ENCODE data around the gene OR52E1. TPM values are rescaled to one million over a fixed set of nuclear protein-coding genes. Genes with fewer than 3 reads are reported as not detected.

OR52E1 gene
- total RNA-seq, 1 experiment from 2014 or later: not detected

DNA sequence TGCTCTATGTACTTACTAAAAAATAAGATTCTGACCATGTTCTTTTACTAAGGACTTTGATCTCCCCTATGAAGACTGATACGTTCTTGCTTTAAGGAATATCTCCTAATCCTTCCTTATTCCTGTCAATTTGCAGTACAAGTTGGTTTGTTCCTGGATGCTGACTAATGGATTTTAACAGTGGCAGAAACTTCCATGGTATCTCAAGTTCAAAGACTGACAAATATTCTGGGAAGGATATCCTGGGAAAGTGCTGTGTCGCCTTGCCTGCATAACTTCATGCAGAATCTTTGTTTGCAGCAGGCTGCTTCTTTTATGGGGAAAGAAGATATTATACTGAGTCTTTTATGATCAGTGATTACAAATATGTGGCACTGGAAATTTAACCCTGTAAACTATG, 31.4 kb upstream of the OR52E1 start:
- Histone ChIP-seq H3F3A (ENCODE audit: low read length, unreplicated experiment) (no peaks in the 10 kb centered on the region), H3K36me3 (ENCODE audit: low read depth, low read length) (no peaks in the 10 kb centered on the region), H3K9me3 (ENCODE audit: low read length) (no peaks in the 10 kb centered on the region), H3K9ac (ENCODE audit: low read length) (no peak overlapping the region), H3K79me2 (ENCODE audit: low read length) (no peaks in the 10 kb centered on the region), H4K20me1 (ENCODE audit: low read length) (no peaks in the 10 kb centered on the region), H3K4me1 (ENCODE audit: insufficient read depth, low read length) (no peaks in the 10 kb centered on the region), H2AFZ (ENCODE audit: low read length) (no peak overlapping the region), H3K27ac (ENCODE audit: low read length) (no peak overlapping the region), H3K4me2 (ENCODE audit: low read length) (no peak overlapping the region), H3K4me3 (ENCODE audit: low read length) (no peak overlapping the region), H3K9me2 (replicated peaks; ENCODE audit: low read length) (no peaks in the 10 kb centered on the region), H3K27me3 (ENCODE audit: low read length) (no peaks in the 10 kb centered on the region)
- ChIA-PET CTCF (no interaction called here), POLR2A (ENCODE audit: unreplicated experiment) (no interaction called here)
- no peak for ATAC-seq
- TF ChIP-seq, protein P1, sequence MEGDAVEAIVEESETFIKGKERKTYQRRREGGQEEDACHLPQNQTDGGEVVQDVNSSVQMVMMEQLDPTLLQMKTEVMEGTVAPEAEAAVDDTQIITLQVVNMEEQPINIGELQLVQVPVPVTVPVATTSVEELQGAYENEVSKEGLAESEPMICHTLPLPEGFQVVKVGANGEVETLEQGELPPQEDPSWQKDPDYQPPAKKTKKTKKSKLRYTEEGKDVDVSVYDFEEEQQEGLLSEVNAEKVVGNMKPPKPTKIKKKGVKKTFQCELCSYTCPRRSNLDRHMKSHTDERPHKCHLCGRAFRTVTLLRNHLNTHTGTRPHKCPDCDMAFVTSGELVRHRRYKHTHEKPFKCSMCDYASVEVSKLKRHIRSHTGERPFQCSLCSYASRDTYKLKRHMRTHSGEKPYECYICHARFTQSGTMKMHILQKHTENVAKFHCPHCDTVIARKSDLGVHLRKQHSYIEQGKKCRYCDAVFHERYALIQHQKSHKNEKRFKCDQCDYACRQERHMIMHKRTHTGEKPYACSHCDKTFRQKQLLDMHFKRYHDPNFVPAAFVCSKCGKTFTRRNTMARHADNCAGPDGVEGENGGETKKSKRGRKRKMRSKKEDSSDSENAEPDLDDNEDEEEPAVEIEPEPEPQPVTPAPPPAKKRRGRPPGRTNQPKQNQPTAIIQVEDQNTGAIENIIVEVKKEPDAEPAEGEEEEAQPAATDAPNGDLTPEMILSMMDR (conservative IDR thresholded peaks at IDR 0.05; ENCODE audit: low read depth, low read length): no peak
- TF ChIP-seq EZH2phosphoT487 (IDR thresholded peaks at IDR 0.05; ENCODE audit: borderline replicate concordance, low read length) (no peak), EZH2 (IDR thresholded peaks at IDR 0.05; ENCODE audit: low read length, unreplicated experiment) (no peak)
- DNase-seq: no peak
- intact Hi-C loops (cut with micrococcal nuclease): no loop called here
- BruUV-seq (replicated peaks): no TSS peak

DNA sequence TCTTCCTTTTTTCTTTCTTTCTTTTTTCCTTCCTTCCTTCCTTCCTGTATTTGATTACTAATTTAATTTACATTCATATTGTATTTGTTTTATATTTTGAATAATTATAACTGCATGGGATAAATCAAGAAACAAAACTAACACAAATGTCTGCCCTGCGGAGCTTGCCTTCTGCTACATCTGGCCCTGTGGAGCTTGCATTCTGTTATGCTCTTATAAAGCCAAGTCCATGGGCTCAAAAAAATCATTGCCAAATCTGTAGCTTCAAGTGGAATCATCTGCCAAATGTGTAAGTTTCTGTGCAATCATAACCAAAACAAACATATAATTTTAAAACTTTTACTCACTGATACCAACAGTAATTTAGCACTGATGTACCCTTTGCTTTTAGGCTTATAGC, 31.0 kb upstream of the OR52E1 start:
- H3K36me3 ChIP-seq (ENCODE audit: low read depth, low read length): no peaks in the 10 kb centered on the region
- no peak overlapping the region for H3K27ac ChIP-seq (ENCODE audit: low read length)
- TF ChIP-seq, protein P1 (conservative IDR thresholded peaks at IDR 0.05; ENCODE audit: low read depth, low read length): no peak
- TF ChIP-seq EZH2phosphoT487 (IDR thresholded peaks at IDR 0.05; ENCODE audit: borderline replicate concordance, low read length): no peak
- TF ChIP-seq EZH2 (IDR thresholded peaks at IDR 0.05; ENCODE audit: low read length, unreplicated experiment): no peak
- no peak overlapping the region for H2AFZ ChIP-seq (ENCODE audit: low read length)
- H3K4me3 ChIP-seq (ENCODE audit: low read length): no peak overlapping the region
- ATAC-seq: no peak
- no peaks in the 10 kb centered on the region for H3K79me2 ChIP-seq (ENCODE audit: low read length)
- intact Hi-C loops (cut with micrococcal nuclease): no loop called here
- BruUV-seq (replicated peaks): no TSS peak
- DNase-seq: no peak
- no peaks in the 10 kb centered on the region for H3K27me3 ChIP-seq (ENCODE audit: low read length)
- H3K9me3 ChIP-seq (ENCODE audit: low read length): no peaks in the 10 kb centered on the region
- no peaks in the 10 kb centered on the region for H3K4me1 ChIP-seq (ENCODE audit: insufficient read depth, low read length)
- H3K9ac ChIP-seq (ENCODE audit: low read length): no peak overlapping the region
- ChIA-PET CTCF (no interaction called here), POLR2A (ENCODE audit: unreplicated experiment) (no interaction called here)
- H3K9me2 ChIP-seq (replicated peaks; ENCODE audit: low read length): no peaks in the 10 kb centered on the region
- no peaks in the 10 kb centered on the region for H3F3A ChIP-seq (ENCODE audit: low read length, unreplicated experiment)
- H4K20me1 ChIP-seq (ENCODE audit: low read length): no peaks in the 10 kb centered on the region
- no peak overlapping the region for H3K4me2 ChIP-seq (ENCODE audit: low read length)

DNA sequence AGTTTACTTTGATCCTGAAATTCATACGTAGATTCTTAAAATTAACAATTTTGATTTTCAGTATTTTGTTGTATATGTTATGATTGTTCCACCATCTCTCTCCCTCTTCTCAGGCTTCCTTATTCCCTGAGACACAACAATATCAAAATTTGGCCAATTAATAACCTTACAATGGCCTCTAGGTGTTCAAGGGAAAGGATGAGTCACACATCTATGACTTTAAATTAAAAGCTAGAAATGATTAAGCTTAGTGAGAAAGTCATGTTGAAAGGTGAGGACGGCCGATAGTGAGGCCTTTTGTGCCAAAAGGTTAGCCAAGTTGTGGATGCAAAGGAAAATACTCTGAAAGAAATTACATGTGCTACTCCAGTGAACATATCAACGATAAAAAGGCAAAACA, 28.5 kb upstream of the OR52E1 start:
- H3K9ac ChIP-seq (ENCODE audit: low read length): no peak overlapping the region
- no peak overlapping the region for H3K4me3 ChIP-seq (ENCODE audit: low read length)
- no peak overlapping the region for H2AFZ ChIP-seq (ENCODE audit: low read length)
- CTCF ChIA-PET: no interaction called here
- no peak overlapping the region for H3K27ac ChIP-seq (ENCODE audit: low read length)
- H3K9me2 ChIP-seq (replicated peaks; ENCODE audit: low read length): no peaks in the 10 kb centered on the region
- POLR2A ChIA-PET (ENCODE audit: unreplicated experiment): no interaction called here
- intact Hi-C loops (cut with micrococcal nuclease): no loop called here
- H3K4me1 ChIP-seq (ENCODE audit: insufficient read depth, low read length): no peaks in the 10 kb centered on the region
- no peak for ATAC-seq
- DNase-seq: no peak
- no peaks in the 10 kb centered on the region for H3F3A ChIP-seq (ENCODE audit: low read length, unreplicated experiment)
- TF ChIP-seq EZH2phosphoT487 (IDR thresholded peaks at IDR 0.05; ENCODE audit: borderline replicate concordance, low read length): no peak
- TF ChIP-seq EZH2 (IDR thresholded peaks at IDR 0.05; ENCODE audit: low read length, unreplicated experiment): no peak
- TF ChIP-seq, protein P1 (conservative IDR thresholded peaks at IDR 0.05; ENCODE audit: low read depth, low read length): no peak
- no peaks in the 10 kb centered on the region for H4K20me1 ChIP-seq (ENCODE audit: low read length)
- H3K9me3 ChIP-seq (ENCODE audit: low read length): no peaks in the 10 kb centered on the region
- H3K4me2 ChIP-seq (ENCODE audit: low read length): no peak overlapping the region
- no peaks in the 10 kb centered on the region for H3K79me2 ChIP-seq (ENCODE audit: low read length)
- H3K36me3 ChIP-seq (ENCODE audit: low read depth, low read length): no peaks in the 10 kb centered on the region
- H3K27me3 ChIP-seq (ENCODE audit: low read length): no peaks in the 10 kb centered on the region
- BruUV-seq (replicated peaks): no TSS peak
